GM12878 (cell line): ENCODE measurements around the gene BTBD1. TPM values are rescaled to one million over a fixed set of nuclear protein-coding genes. Genes with fewer than 3 reads are reported as not detected.
A peak's percentile ranks its signal among the peaks of the same experiment; 100 is the strongest.

Experiments
- CEBPB ChIP-seq, 2 experiments: fragments of 150-350 bp in 1 of 2; IDR thresholded peaks; 2 replicates each; pipeline ENCODE4 v1.6.1; 2012 to 2014; ENCODE audit warnings: low read depth in 2 of 2, low read length in 2 of 2, borderline replicate concordance in 1 of 2, inconsistent platforms in 1 of 2
- CREM ChIP-seq: IDR thresholded peaks from 2 replicates; pipeline ENCODE4 v1.6.1; 2014; ENCODE audit warnings: antibody characterized with exemption, low read depth
- EZH2 ChIP-seq: IDR thresholded peaks from 2 replicates; pipeline ENCODE4 v1.6.1; 2012; ENCODE audit warnings: low read depth, mild to moderate bottlenecking, control low read depth, inconsistent platforms, low read length, borderline replicate concordance; ENCODE audit not compliant: control insufficient read depth
- FOXK2 ChIP-seq: fragments of 450-650 bp; IDR thresholded peaks from 2 replicates; pipeline ENCODE4 v1.6.1; 2017; ENCODE audit warnings: mild to moderate bottlenecking, moderate library complexity
- HCFC1 ChIP-seq: fragments of 150-350 bp; IDR thresholded peaks from 2 replicates; pipeline ENCODE4 v1.6.1; 2014; ENCODE audit warnings: low read length
- HDGF ChIP-seq: fragments of 450-650 bp; IDR thresholded peaks from 2 replicates; pipeline ENCODE4 v1.6.1; 2016; ENCODE audit warnings: antibody characterized with exemption
- IRF4 ChIP-seq: IDR thresholded peaks from 2 replicates; pipeline ENCODE4 v1.6.1; 2011; ENCODE audit warnings: low read depth, low read length
- JUNB ChIP-seq: IDR thresholded peaks from 2 replicates; pipeline ENCODE4 v1.6.1; 2016; ENCODE audit warnings: antibody characterized with exemption, mild to moderate bottlenecking
- JUND ChIP-seq: IDR thresholded peaks from 2 replicates; pipeline ENCODE4 v1.6.1; 2012; ENCODE audit warnings: low read depth, mild to moderate bottlenecking, low read length, improper control_type of control experiment, moderate library complexity
- KAT2A ChIP-seq: conservative IDR thresholded peaks from 2 replicates; pipeline ENCODE4 v1.6.1; 2011; ENCODE audit warnings: low read depth, low read length; ENCODE audit not compliant: control insufficient read depth
- LARP7 ChIP-seq: fragments of 450-650 bp; IDR thresholded peaks from 2 replicates; pipeline ENCODE4 v1.6.1; 2017; ENCODE audit warnings: mild to moderate bottlenecking
- MTA2 ChIP-seq: fragments of 450-650 bp; IDR thresholded peaks from 2 replicates; pipeline ENCODE4 v1.6.1; 2016; ENCODE audit warnings: low read depth, mild to moderate bottlenecking, moderate library complexity
- NFIC ChIP-seq: IDR thresholded peaks from 2 replicates; pipeline ENCODE4 v1.6.1; 2012; ENCODE audit warnings: low read depth, mild to moderate bottlenecking, inconsistent platforms, low read length, moderate library complexity
- NRF1 ChIP-seq: conservative IDR thresholded peaks from 2 replicates; pipeline ENCODE4 v1.6.1; 2011; ENCODE audit warnings: mild to moderate bottlenecking, low read depth, low read length, improper control_type of control experiment
- POU2F2 ChIP-seq: IDR thresholded peaks from 3 replicates; pipeline ENCODE4 v1.6.1; 2011; ENCODE audit warnings: low read depth, mild to moderate bottlenecking, low read length, borderline replicate concordance
- RUNX3 ChIP-seq: IDR thresholded peaks from 2 replicates; pipeline ENCODE4 v1.6.1; 2012; ENCODE audit warnings: low read length, inconsistent platforms
- SIN3A ChIP-seq: IDR thresholded peaks from 2 replicates; pipeline ENCODE4 v1.6.1; 2012; ENCODE audit warnings: low read depth, low read length, improper control_type of control experiment
- SMARCA5 ChIP-seq: fragments of 450-650 bp; IDR thresholded peaks from 2 replicates; pipeline ENCODE4 v1.6.1; 2017; ENCODE audit warnings: mild to moderate bottlenecking
- TAF1 ChIP-seq: IDR thresholded peaks from 2 replicates; pipeline ENCODE4 v1.6.1; 2011; ENCODE audit warnings: mild to moderate bottlenecking, low read depth, low read length, borderline replicate concordance
- TARDBP ChIP-seq: IDR thresholded peaks from 2 replicates; pipeline ENCODE4 v1.6.1; 2016; ENCODE audit warnings: borderline replicate concordance
- YY1 ChIP-seq: IDR thresholded peaks from 2 replicates; pipeline ENCODE4 v1.6.1; 2011; ENCODE audit warnings: low read depth, mild to moderate bottlenecking, low read length
- ZNF384 ChIP-seq: IDR thresholded peaks from 2 replicates; pipeline ENCODE4 v1.6.1; 2012; ENCODE audit warnings: low read depth, mild to moderate bottlenecking, low read length, improper control_type of control experiment, borderline replicate concordance
- ZSCAN29 ChIP-seq: fragments of 450-650 bp; IDR thresholded peaks from 2 replicates; pipeline ENCODE4 v1.6.1; 2017; ENCODE audit warnings: mild to moderate bottlenecking, moderate library complexity
- polyA plus RNA-seq, 11 experiments: library from polyadenylated mRNA; depleted of rRNA in 4 of 11; unstranded in 6 of 11; stranded (reverse) in 5 of 11; fragments of >200 nt; fragmentation: Nextera tagmentation in 4 of 11; fragmentation: Illumina TruSeq in 1 of 11; extraction: Ambion mirVana in 4 of 11; extraction: Trizol in 1 of 11; gene quantifications; 1 replicate in 1 of 11; 2 replicates in 10 of 11; pipeline versions ENCODE4 v1.2.1 to v1.2.3, GENCODE V29; 2011 to 2016; ENCODE audit warnings: inconsistent platforms in 2 of 11, missing spikeins in 2 of 11, low read depth in 1 of 11
- total RNA-seq, 4 experiments: library from RNA; depleted of rRNA in 3 of 4; stranded (reverse); fragments of >200 nt in 3 of 4; fragmentation: Illumina TruSeq in 1 of 4; extraction: Trizol in 1 of 4; gene quantifications; 2 replicates each; pipeline versions ENCODE4 v1.2.1 to v1.2.3, GENCODE V29; 2013 to 2021
- TF ChIP-seq, protein P1 (sequence below): IDR thresholded peaks from 2 replicates; pipeline ENCODE4 v1.6.1; 2011; ENCODE audit warnings: borderline replicate concordance, low read depth, mild to moderate bottlenecking, moderate library complexity, mixed read lengths, low read length; ENCODE audit not compliant: insufficient read depth; ENCODE audit errors: extremely low read length
- TF ChIP-seq, protein P2 (sequence below): fragments of 450-650 bp; IDR thresholded peaks from 2 replicates; pipeline ENCODE4 v1.6.1; 2017; ENCODE audit warnings: mild to moderate bottlenecking, low read depth, inconsistent platforms; ENCODE audit not compliant: poor library complexity, severe bottlenecking
- TF ChIP-seq, protein P3 (sequence below): fragments of 450-650 bp; formaldehyde crosslinking; IDR thresholded peaks from 2 replicates; pipeline ENCODE4 v1.4.0; 2020; ENCODE audit warnings: mild to moderate bottlenecking, moderate library complexity

BTBD1 gene
- total and polyA plus RNA-seq, 10 of the 15 experiments (the other 5 are each of a cell fraction or from before 2014, with no cell fraction given): 17.5 to 90.4 (median 73.1) TPM

DNA sequence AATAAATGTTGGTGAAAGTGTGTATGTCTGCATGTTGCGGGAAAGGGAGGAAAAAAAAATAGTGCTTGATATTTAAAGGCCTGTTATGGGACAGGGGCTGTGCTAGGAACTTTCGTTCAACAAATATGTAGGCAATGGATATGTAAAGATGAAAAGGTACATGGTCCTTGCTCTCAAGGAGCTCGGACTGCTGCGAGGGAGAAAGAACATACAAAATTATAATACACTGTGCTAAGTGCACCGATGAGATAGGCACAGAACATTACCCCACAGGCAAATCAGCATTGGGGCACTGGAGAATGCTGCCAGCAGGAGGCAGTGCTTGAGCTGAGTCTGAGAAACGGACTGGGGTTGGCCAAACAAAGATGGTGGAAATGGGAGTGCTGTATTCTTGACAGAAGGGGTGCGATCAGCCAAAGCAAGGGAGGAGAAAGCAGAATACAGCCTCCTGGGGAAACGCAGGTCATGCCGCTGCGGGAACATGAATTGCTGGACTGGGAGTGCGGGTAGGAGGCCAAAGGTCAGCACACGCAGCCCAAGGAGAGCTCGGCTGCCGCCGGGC lies 56.3 kb downstream of the BTBD1 start (continued):
- TF ChIP-seq RUNX3 (no peak; the same call in 1 of the 2 replicates), NRF1 (no peak), ZNF384 (no peak), JUNB (no peak), KAT2A (no peak), TARDBP (no peak), HCFC1 (0 out of 2 replicates have a peak, but pooled peaks have one; percentile 19), CREM (peak; percentile 13; the same call in 1 of the 2 replicates), HDGF (peak; percentile 54; the same call in 1 of the 2 replicates), NFIC (no peak; the same call in 1 of the 2 replicates), JUND (no peak), ZSCAN29 (no peak), IRF4 (peak; percentile 37; the same call in 1 of the 2 replicates), YY1 (peak; percentile 95), MTA2 (no peak), EZH2 (no peak), TAF1 (0 out of 2 replicates have a peak, but pooled peaks have one; percentile 39), LARP7 (0 out of 2 replicates have a peak, but pooled peaks have one; percentile 58), FOXK2 (no peak), SIN3A (no peak), CEBPB (IDR thresholded peaks at IDR 0.05; ENCODE audit: borderline replicate concordance in 1 of 2, low read depth in 2 of 2, low read length in 2 of 2) (no peak), SMARCA5 (peak; percentile 97), POU2F2 (peak; percentile 48; the same call in 1 of the 3 replicates)
- TF ChIP-seq, protein P1, sequence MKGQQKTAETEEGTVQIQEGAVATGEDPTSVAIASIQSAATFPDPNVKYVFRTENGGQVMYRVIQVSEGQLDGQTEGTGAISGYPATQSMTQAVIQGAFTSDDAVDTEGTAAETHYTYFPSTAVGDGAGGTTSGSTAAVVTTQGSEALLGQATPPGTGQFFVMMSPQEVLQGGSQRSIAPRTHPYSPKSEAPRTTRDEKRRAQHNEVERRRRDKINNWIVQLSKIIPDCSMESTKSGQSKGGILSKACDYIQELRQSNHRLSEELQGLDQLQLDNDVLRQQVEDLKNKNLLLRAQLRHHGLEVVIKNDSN: no peak
- TF ChIP-seq, protein P2, sequence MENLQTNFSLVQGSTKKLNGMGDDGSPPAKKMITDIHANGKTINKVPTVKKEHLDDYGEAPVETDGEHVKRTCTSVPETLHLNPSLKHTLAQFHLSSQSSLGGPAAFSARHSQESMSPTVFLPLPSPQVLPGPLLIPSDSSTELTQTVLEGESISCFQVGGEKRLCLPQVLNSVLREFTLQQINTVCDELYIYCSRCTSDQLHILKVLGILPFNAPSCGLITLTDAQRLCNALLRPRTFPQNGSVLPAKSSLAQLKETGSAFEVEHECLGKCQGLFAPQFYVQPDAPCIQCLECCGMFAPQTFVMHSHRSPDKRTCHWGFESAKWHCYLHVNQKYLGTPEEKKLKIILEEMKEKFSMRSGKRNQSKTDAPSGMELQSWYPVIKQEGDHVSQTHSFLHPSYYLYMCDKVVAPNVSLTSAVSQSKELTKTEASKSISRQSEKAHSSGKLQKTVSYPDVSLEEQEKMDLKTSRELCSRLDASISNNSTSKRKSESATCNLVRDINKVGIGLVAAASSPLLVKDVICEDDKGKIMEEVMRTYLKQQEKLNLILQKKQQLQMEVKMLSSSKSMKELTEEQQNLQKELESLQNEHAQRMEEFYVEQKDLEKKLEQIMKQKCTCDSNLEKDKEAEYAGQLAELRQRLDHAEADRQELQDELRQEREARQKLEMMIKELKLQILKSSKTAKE: peak; percentile 15
- TF ChIP-seq, protein P3, sequence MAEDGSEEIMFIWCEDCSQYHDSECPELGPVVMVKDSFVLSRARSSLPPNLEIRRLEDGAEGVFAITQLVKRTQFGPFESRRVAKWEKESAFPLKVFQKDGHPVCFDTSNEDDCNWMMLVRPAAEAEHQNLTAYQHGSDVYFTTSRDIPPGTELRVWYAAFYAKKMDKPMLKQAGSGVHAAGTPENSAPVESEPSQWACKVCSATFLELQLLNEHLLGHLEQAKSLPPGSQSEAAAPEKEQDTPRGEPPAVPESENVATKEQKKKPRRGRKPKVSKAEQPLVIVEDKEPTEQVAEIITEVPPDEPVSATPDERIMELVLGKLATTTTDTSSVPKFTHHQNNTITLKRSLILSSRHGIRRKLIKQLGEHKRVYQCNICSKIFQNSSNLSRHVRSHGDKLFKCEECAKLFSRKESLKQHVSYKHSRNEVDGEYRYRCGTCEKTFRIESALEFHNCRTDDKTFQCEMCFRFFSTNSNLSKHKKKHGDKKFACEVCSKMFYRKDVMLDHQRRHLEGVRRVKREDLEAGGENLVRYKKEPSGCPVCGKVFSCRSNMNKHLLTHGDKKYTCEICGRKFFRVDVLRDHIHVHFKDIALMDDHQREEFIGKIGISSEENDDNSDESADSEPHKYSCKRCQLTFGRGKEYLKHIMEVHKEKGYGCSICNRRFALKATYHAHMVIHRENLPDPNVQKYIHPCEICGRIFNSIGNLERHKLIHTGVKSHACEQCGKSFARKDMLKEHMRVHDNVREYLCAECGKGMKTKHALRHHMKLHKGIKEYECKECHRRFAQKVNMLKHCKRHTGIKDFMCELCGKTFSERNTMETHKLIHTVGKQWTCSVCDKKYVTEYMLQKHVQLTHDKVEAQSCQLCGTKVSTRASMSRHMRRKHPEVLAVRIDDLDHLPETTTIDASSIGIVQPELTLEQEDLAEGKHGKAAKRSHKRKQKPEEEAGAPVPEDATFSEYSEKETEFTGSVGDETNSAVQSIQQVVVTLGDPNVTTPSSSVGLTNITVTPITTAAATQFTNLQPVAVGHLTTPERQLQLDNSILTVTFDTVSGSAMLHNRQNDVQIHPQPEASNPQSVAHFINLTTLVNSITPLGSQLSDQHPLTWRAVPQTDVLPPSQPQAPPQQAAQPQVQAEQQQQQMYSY (CRISPR knock-in tag): no peak
